SK-N-SH treated with all-trans-retinoic acid at 6 μM for 48 hours (cell line): ENCODE measurements around the gene PASD1.

Experiments
- ATAC-seq: fragments of 200-7000 bp; cut with Tn5 transposase; 3 replicates; pipeline ENCODE4 v1.9.1; 2020; ENCODE audit warnings: mild to moderate bottlenecking, moderate library complexity
- ARNTL ChIP-seq: fragments of 450-650 bp; formaldehyde crosslinking; IDR thresholded peaks from 2 replicates; pipeline ENCODE4 v1.5.0; 2020; ENCODE audit warnings: low read depth, mild to moderate bottlenecking, moderate library complexity, borderline replicate concordance
- CSDC2 ChIP-seq: fragments of 250-450 bp; sonication (Bioruptor Pico); IDR thresholded peaks from 2 replicates; pipeline ENCODE4 v1.5.0; 2020; ENCODE audit warnings: mild to moderate bottlenecking, moderate library complexity
- CSRNP3 ChIP-seq: fragments of 250-450 bp; sonication (Bioruptor Pico); IDR thresholded peaks from 2 replicates; pipeline ENCODE4 v1.5.1; 2021; ENCODE audit warnings: mild to moderate bottlenecking, moderate library complexity
- ESRRG ChIP-seq: fragments of 250-450 bp; sonication (Bioruptor Pico); IDR thresholded peaks from 2 replicates; pipeline ENCODE4 v1.6.1; 2021; ENCODE audit warnings: mild to moderate bottlenecking
- GLIS3 ChIP-seq: fragments of 250-450 bp; sonication (Bioruptor Pico); IDR thresholded peaks from 2 replicates; pipeline ENCODE4 v1.5.0; 2020; ENCODE audit warnings: mild to moderate bottlenecking, moderate library complexity
- OSR1 ChIP-seq: fragments of 250-450 bp; sonication (Bioruptor Pico); IDR thresholded peaks from 2 replicates; pipeline ENCODE4 v1.8.0; 2022; ENCODE audit warnings: moderate library complexity, mild to moderate bottlenecking, inconsistent platforms
- POU6F1 ChIP-seq: fragments of 250-450 bp; sonication (Bioruptor Pico); IDR thresholded peaks from 2 replicates; pipeline ENCODE4 v1.8.0; 2021; ENCODE audit warnings: low read depth, mild to moderate bottlenecking, moderate library complexity, borderline replicate concordance
- PPARA ChIP-seq: fragments of 250-450 bp; sonication (Bioruptor Pico); IDR thresholded peaks from 2 replicates; pipeline ENCODE4 v1.5.0; 2020; ENCODE audit warnings: mild to moderate bottlenecking, borderline replicate concordance
- RARB ChIP-seq: fragments of 250-450 bp; sonication (Bioruptor Pico); IDR thresholded peaks from 2 replicates; pipeline ENCODE4 v1.8.0; 2021; ENCODE audit warnings: mild to moderate bottlenecking, moderate library complexity
- TCF4 ChIP-seq: fragments of 250-450 bp; sonication (Bioruptor Pico); IDR thresholded peaks from 2 replicates; pipeline ENCODE4 v1.8.0; 2021; ENCODE audit warnings: mild to moderate bottlenecking, moderate library complexity, borderline replicate concordance
- TOX ChIP-seq: fragments of 250-450 bp; sonication (Bioruptor Pico); IDR thresholded peaks from 2 replicates; pipeline ENCODE4 v1.8.0; 2021; ENCODE audit warnings: mild to moderate bottlenecking, moderate library complexity, borderline replicate concordance
- ZC3H10 ChIP-seq: fragments of 250-450 bp; sonication (Bioruptor Pico); IDR thresholded peaks from 2 replicates; pipeline ENCODE4 v1.5.1; 2021; ENCODE audit warnings: mild to moderate bottlenecking, moderate library complexity
- ZFP3 ChIP-seq: fragments of 250-450 bp; sonication (Bioruptor Pico); IDR thresholded peaks from 2 replicates; pipeline ENCODE4 v1.5.0; 2020; ENCODE audit warnings: mild to moderate bottlenecking, moderate library complexity
- ZFP30 ChIP-seq: fragments of 450-650 bp; formaldehyde crosslinking; IDR thresholded peaks from 2 replicates; pipeline ENCODE4 v1.5.0; 2022; ENCODE audit warnings: mild to moderate bottlenecking, moderate library complexity
- ZNF565 ChIP-seq: fragments of 450-650 bp; formaldehyde crosslinking; conservative IDR thresholded peaks from 2 replicates; pipeline ENCODE4 v1.5.0; 2020; ENCODE audit warnings: low read depth, mild to moderate bottlenecking, moderate library complexity
- ZNF8 ChIP-seq: fragments of 450-650 bp; formaldehyde crosslinking; IDR thresholded peaks from 2 replicates; pipeline ENCODE4 v1.5.0; 2020; ENCODE audit warnings: mild to moderate bottlenecking, moderate library complexity

The PASD1 gene

GRCh38 chrX:151725338-151725614, 161.8 kb downstream of the PASD1 start:
- no peak for ATAC-seq
- TF ChIP-seq CSRNP3: no peak
- TF ChIP-seq PPARA: no peak
- TF ChIP-seq ZFP30 (CRISPR knock-in tag): no peak
- no peak for TF ChIP-seq RARB (CRISPR knock-in tag)
- no peak for TF ChIP-seq ZNF8
- no peak for TF ChIP-seq ESRRG
- TF ChIP-seq TOX (CRISPR knock-in tag): no peak
- TF ChIP-seq ZFP3 (CRISPR knock-in tag): no peak
- no peak for TF ChIP-seq ARNTL (CRISPR knock-in tag)
- TF ChIP-seq GLIS3 (CRISPR knock-in tag): no peak
- no peak for TF ChIP-seq TCF4
- TF ChIP-seq CSDC2: no peak
- TF ChIP-seq OSR1 (CRISPR knock-in tag): no peak
- no peak for TF ChIP-seq POU6F1 (CRISPR knock-in tag)
- no peak for TF ChIP-seq ZC3H10
- no peak for TF ChIP-seq ZNF565
